T-helper 1 cell treated with Interleukin-12 subunit alpha and Interleukin-12 subunit beta and Interleukin-4 antibody, amounts not matched to agents 30 ng/mL and 1 ng/mL, for 36 hours (primary cell): ENCODE results near the gene LOXHD1. TPM values are rescaled to one million over a fixed set of nuclear protein-coding genes. Genes with fewer than 3 reads are reported as not detected.

ENCODE experiments used
- total RNA-seq: library from RNA; stranded (reverse); gene quantifications from 2 replicates; pipeline ENCODE4 v1.2.3, GENCODE V29; 2022

LOXHD1 gene
- total RNA-seq, 1 donor from 2014 or later: not detected

Other genes with a start within 250 kb of the LOXHD1 start
- gene ST8SIA5, start 99.8 kb upstream of the LOXHD1 start, total RNA-seq: 0.32 TPM in 1 of 2 replicates, not detected in the other